Cardiac fibroblast (primary cell): Measurements from ENCODE around the gene MIGA1.

Experiments used
- DNase-seq, 2 donors: peaks; one replicate each; pipeline versions ENCODE4 v3.0.0 to v3.0.0-alpha.2; 2010; ENCODE audit warnings: low read depth in 2 of 2
- H3K4me3 ChIP-seq, 2 donors: replicated peaks in 1 of 2; 1 replicate in 1 of 2; 2 replicates in 1 of 2; pipeline ENCODE4 v1.5.1; 2011; ENCODE audit warnings: low read depth in 2 of 2, low read length in 2 of 2, mild to moderate bottlenecking in 2 of 2, moderate library complexity in 1 of 2
- TF ChIP-seq, protein P1 (sequence below): IDR thresholded peaks from one replicate; pipeline ENCODE4 v1.5.1; 2011; ENCODE audit warnings: low read depth, mild to moderate bottlenecking, low read length, inconsistent platforms

The MIGA1 gene

DNA sequence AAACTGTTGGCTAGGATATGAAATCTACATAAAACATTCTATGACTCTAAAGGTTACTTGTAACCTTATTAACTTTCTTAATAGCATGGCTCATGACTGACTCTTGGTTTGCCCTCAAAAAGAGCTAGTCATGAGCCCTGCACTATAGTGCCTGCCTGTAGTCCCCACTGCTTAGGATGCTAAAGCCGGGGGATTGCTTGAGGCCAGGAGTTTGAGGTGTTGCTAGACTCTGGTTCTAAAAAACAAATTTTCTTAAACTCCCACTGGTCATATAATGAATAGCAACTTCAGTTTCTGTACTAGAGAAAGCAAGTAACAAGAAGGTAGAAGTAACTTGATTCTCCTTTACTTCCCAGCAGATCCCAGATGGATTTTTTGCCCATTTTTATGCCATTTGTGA lies 93.2 kb downstream of the MIGA1 start:
- DNase-seq, result no peak
- no peak overlapping the region for H3K4me3 ChIP-seq
- TF ChIP-seq, protein P1, sequence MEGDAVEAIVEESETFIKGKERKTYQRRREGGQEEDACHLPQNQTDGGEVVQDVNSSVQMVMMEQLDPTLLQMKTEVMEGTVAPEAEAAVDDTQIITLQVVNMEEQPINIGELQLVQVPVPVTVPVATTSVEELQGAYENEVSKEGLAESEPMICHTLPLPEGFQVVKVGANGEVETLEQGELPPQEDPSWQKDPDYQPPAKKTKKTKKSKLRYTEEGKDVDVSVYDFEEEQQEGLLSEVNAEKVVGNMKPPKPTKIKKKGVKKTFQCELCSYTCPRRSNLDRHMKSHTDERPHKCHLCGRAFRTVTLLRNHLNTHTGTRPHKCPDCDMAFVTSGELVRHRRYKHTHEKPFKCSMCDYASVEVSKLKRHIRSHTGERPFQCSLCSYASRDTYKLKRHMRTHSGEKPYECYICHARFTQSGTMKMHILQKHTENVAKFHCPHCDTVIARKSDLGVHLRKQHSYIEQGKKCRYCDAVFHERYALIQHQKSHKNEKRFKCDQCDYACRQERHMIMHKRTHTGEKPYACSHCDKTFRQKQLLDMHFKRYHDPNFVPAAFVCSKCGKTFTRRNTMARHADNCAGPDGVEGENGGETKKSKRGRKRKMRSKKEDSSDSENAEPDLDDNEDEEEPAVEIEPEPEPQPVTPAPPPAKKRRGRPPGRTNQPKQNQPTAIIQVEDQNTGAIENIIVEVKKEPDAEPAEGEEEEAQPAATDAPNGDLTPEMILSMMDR, result no peak

DNA sequence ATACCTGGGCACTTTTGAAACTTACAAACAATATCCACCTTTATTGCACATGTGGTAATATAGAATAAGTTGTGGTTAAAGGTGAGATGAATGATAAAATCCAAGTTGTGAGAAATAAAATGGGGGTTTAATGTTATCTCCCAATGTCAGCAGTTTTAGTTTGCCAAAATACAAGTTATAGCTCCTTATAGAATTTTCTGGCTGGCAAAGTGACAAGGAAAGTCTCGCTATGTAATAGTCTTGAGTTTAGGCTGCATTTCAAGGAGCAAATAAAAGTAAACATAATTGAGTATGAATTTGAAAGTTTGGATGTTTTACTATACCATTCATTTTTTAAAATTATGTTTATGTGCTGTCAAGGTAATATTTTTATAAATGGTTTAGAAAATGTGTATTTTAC lies 94.0 kb downstream of the MIGA1 start:
- TF ChIP-seq, protein P1, result no peak
- DNase-seq, result no peak
- H3K4me3 ChIP-seq, result no peak overlapping the region

DNA sequence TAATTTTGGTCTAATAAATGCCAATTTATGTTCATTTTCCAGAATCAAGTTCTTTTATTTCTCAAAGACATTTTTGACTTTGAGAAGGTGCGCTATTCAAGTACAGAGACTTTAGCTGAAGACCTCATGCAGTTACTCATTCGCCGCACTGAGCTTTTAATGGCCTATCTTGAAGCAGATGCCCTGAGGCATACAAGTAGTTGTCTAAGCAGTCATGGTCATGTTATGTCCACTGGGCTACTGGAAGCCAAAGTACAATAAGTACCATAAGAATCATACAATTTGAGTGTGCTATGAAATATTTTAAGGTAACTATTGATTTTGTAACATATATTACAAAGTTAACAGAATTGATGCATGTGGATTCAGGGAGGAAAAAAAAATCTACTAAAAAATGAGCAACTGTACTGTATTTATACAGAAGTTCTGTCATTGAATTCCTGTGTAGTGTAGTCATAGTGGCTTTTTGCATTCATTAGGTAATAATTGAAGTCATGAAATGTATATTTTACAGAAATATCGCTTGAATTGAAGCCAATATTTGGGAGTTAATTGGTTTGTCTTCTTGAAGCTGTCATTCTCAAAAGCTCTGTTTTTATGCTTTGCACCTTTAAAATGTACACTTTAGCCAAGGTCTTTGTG lies 95.5 kb downstream of the MIGA1 start:
- peak in 1 of 2 donors; percentile 64 for DNase-seq
- H3K4me3 ChIP-seq, result no peak overlapping the region
- TF ChIP-seq, protein P1, result no peak

DNA sequence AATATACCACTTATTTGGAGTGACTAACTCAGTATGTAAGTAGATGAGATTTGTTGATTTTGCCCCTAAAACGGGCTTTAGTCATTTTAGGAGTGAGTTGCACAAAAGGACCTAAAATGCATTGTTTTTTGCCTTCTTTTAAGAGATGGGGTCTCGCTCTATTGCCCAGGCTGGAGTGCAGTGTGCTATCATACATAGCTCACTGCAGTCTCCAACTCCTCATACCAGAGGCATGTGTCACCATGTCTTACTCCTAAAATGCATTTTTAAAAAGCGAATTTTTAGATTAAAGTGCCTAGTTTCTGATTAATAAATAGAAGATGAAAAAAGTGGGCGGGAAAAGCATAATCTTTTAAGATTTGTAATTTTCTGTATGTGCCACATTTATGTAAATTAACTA lies 97.4 kb downstream of the MIGA1 start:
- H3K4me3 ChIP-seq, result no peak overlapping the region
- TF ChIP-seq, protein P1, result no peak
- peak; percentile 46 to 74 for DNase-seq

DNA sequence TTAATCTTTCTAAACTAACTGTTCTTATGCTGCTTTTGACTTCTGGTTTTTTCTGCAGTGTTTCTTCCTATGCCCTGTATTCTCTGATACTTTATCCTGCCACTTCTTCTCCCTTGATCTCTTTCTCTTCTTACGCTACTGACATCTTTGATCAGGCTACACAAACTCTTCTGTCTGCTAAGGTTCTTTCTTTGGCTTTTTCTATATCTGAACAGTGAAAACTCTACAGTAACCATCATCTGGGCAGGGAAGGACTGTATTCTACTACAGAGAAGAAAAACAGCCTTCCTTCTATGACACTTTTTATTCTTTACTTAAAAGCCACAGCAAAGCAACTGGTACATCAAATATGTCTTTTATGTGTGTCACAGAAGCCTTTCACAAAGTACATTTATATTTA lies 101.6 kb downstream of the MIGA1 start:
- TF ChIP-seq, protein P1, result no peak
- no peak for DNase-seq
- no peak overlapping the region for H3K4me3 ChIP-seq

DNA sequence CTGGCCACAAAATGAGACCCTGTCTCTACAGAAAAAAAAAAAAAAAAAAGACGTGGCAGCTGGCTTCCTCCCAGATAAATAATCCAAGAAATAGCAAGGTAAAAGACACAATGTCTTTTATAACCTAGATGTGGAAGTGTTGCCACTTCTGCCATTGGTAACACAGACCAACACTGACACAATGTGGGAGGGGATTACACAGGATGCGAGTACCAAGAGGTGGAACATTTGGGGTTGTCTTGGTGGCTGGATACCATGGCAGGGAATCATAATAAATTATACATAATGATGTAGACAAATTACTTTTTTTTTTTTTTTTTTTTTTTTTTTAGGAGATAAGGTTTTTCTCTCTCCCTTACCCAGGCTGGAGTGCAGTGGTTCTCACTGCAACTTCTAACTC lies 103.0 kb downstream of the MIGA1 start:
- no peak overlapping the region for H3K4me3 ChIP-seq
- TF ChIP-seq, protein P1, result no peak
- DNase-seq, result no peak

DNA sequence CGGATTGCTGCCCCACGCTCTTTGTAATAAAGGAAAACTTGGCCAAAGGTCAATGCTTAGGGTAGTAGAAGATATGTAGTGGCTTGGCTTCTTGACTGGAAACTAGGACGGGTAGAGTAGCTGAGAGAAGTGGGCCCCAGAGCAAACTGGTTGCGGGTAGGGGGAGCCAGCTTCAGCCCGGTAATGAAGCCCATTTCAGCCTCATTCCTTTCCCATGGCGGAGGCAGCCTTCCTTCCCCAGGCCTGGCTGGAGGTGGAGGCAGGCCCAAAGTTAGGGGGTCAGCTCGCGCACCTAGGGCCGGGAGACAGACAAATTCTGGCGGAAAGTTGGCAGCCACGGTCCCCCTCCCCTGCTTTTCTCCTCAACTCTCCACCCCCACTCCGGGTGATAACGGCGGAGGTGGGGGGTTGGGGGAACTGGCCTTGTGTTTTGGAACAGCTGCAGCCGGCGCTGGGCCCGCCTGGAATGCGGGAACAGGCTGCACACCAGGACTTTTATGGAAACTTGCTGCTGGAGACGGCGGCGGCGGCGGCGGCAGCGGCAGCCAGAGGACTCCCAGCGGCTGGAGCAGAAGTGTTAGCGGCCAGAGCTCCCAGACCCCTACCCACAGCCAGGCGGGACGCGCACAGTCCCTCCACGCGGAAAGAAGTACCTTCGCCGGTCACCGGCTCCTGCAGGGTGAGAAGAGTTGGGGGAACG lies 108.8 kb downstream of the MIGA1 start, which contains the start of gene NEXN:
Gene NEXN, plus strand, starts transcription at position 544 of the 700 bp plus-strand sequence. CDS start 27,483 bp downstream, outside the sequence.
- peak within 1 kb of the TSS; percentile 64 to 84 for H3K4me3 ChIP-seq
- DNase-seq, result peak; percentile 78 to 94
- TF ChIP-seq, protein P1, result no peak
